Stimulated activated CD8-positive, alpha-beta memory T cell treated with anti-CD3 and anti-CD28 coated beads, Interleukin-12 subunit alpha, Interleukin-12 subunit beta, amount 100 ng/mL, for 1 hour (primary cell): ENCODE measurements around the gene NR5A1.

Source experiments
- DNase-seq: peaks from one replicate; pipeline ENCODE4 v3.0.0-alpha.2; 2020; ENCODE audit warnings: low read depth

NR5A1 gene

GRCh38 chr9:124506931-124507879 is at the start of gene NR5A1:
Gene NR5A1, minus strand, starts transcription at chr9:124507399. Its CDS starts 4,004 bp downstream, at chr9:124503395.
- no peak for DNase-seq

- no peak for DNase-seq
These were observed 47.8 kb upstream of the NR5A1 start for GRCh38 chr9:124555043-124555442.

- DNase-seq: no peak
These were observed 46.5 kb upstream of the NR5A1 start for GRCh38 chr9:124553738-124554137.

GRCh38 chr9:124552273-124552605 is 45.0 kb upstream of the NR5A1 start:
- DNase-seq: no peak

GRCh38 chr9:124551472-124552272 is 44.5 kb upstream of the NR5A1 start:
- peak; percentile 1 for DNase-seq

GRCh38 chr9:124550072-124550471 is 42.9 kb upstream of the NR5A1 start:
- no peak for DNase-seq

- no peak for DNase-seq
These were observed 41.8 kb upstream of the NR5A1 start for GRCh38 chr9:124549016-124549415.

- DNase-seq: no peak
These were observed 37.3 kb upstream of the NR5A1 start for GRCh38 chr9:124544535-124544934.

- no peak for DNase-seq
These were observed 34.6 kb upstream of the NR5A1 start for GRCh38 chr9:124541824-124542223.

- DNase-seq: no peak
These were observed 30.7 kb upstream of the NR5A1 start for GRCh38 chr9:124537926-124538325.

GRCh38 chr9:124535846-124536245 is 28.6 kb upstream of the NR5A1 start:
- no peak for DNase-seq

GRCh38 chr9:124532897-124533296 is 25.7 kb upstream of the NR5A1 start:
- DNase-seq: no peak

- DNase-seq: no peak
These were observed 23.9 kb upstream of the NR5A1 start for GRCh38 chr9:124531115-124531514.

- no peak for DNase-seq
These were observed 23.0 kb upstream of the NR5A1 start for GRCh38 chr9:124530246-124530645.

GRCh38 chr9:124527781-124528180 is 20.6 kb upstream of the NR5A1 start:
- DNase-seq: no peak

- DNase-seq: no peak
These were observed 19.0 kb upstream of the NR5A1 start for GRCh38 chr9:124526174-124526573.

- DNase-seq: no peak
These were observed 15.2 kb upstream of the NR5A1 start for GRCh38 chr9:124522121-124523098.

GRCh38 chr9:124521142-124521541 is 13.9 kb upstream of the NR5A1 start:
- DNase-seq: no peak

- DNase-seq: no peak
These were observed 13.0 kb upstream of the NR5A1 start for GRCh38 chr9:124520206-124520596.

GRCh38 chr9:124518116-124518515 is 10.9 kb upstream of the NR5A1 start:
- DNase-seq: no peak

- DNase-seq: no peak
These were observed 10.4 kb upstream of the NR5A1 start for GRCh38 chr9:124517600-124517999.

GRCh38 chr9:124514874-124515273 is 7.7 kb upstream of the NR5A1 start:
- no peak for DNase-seq
